B cell (primary cell): ENCODE data around the gene SP6. TPM values are rescaled to one million over a fixed set of nuclear protein-coding genes. Genes with fewer than 3 reads are reported as not detected.

Experiments
- ATAC-seq: fragments of 200-7000 bp; cut with Tn5 transposase; one replicate; pipeline ENCODE4 v1.10.0; 2021; ENCODE audit warnings: low read depth, mild to moderate bottlenecking, moderate number of reproducible peaks, moderate library complexity
- CTCF ChIA-PET: fragments of 350-600 bp; sonication (Branson Sonifier 250); formaldehyde crosslinking; loops from one replicate; lab custom pipeline; 2021; ENCODE audit warnings: antibody characterized with exemption, inconsistent platforms; lab: Charles Lee
- POLR2A ChIA-PET: fragments of 350-600 bp; sonication (Branson Sonifier 250); formaldehyde crosslinking; loops from one replicate; lab custom pipeline; 2021; ENCODE audit warnings: antibody characterized with exemption; lab: Charles Lee
- DNase-seq: peaks from one replicate; pipeline ENCODE4 v3.0.0; 2013
- H2AFZ ChIP-seq: 2 replicates; pipeline ENCODE4 v1.6.1; 2012; ENCODE audit warnings: mild to moderate bottlenecking, low read depth, low read length; ENCODE audit not compliant: insufficient read depth, poor library complexity, severe bottlenecking
- H3K27ac ChIP-seq, 2 donors: 1 replicate in 1 of 2; 2 replicates in 1 of 2; pipeline ENCODE4 v1.5.1; 2012 to 2013; ENCODE audit warnings: low read length in 2 of 2, mild to moderate bottlenecking in 2 of 2, moderate library complexity in 1 of 2
- H3K27me3 ChIP-seq, 4 experiments: fragments of 200-600 bp in 1 of 4; sonication (generic) in 1 of 4; replicated peaks in 1 of 4; 1 replicate in 2 of 4; 2 replicates in 2 of 4; pipeline versions ENCODE4 v1.6.1 to v1.7.0; 2013 to 2016; ENCODE audit warnings: low read length in 3 of 4, mild to moderate bottlenecking in 2 of 4, mixed read lengths in 1 of 4, moderate library complexity in 1 of 4; ENCODE audit not compliant: insufficient read depth in 4 of 4, control insufficient read depth in 3 of 4; ENCODE audit errors: control extremely low read depth in 1 of 4
- H3K36me3 ChIP-seq, 2 experiments: replicated peaks in 1 of 2; 1 replicate in 1 of 2; 2 replicates in 1 of 2; pipeline versions ENCODE4 v1.6.1 to v1.7.1; 2013; ENCODE audit warnings: low read length in 1 of 2; ENCODE audit not compliant: insufficient read depth in 2 of 2, control insufficient read depth in 1 of 2; ENCODE audit errors: control extremely low read depth in 1 of 2, extremely low read depth in 1 of 2
- H3K4me1 ChIP-seq, 2 donors: fragments of 200-600 bp in 1 of 2; sonication (generic) in 1 of 2; 1 replicate in 1 of 2; 2 replicates in 1 of 2; pipeline versions ENCODE4 v1.5.1 to v1.6.1; 2013 to 2017; ENCODE audit warnings: low read length in 2 of 2; ENCODE audit not compliant: control insufficient read depth in 2 of 2, insufficient read depth in 2 of 2
- H3K4me2 ChIP-seq: replicated peaks from 2 replicates; pipeline ENCODE3; 2012; ENCODE audit warnings: mild to moderate bottlenecking, low read depth, low read length; ENCODE audit not compliant: poor library complexity, severe bottlenecking
- H3K4me3 ChIP-seq, 5 experiments: fragments of 200-600 bp in 1 of 5; sonication (generic) in 1 of 5; 1 replicate in 3 of 5; 2 replicates in 2 of 5; pipeline versions ENCODE4 v1.5.1 to v1.7.0; 2011 to 2016; ENCODE audit warnings: low read length in 4 of 5, mild to moderate bottlenecking in 4 of 5, low read depth in 2 of 5, control low read depth in 1 of 5, moderate library complexity in 1 of 5; ENCODE audit not compliant: insufficient read depth in 1 of 5; ENCODE audit errors: control extremely low read depth in 1 of 5, extremely low read depth in 1 of 5
- H3K79me2 ChIP-seq: fragments of 200-600 bp; sonication (generic); one replicate; pipeline ENCODE4 v1.6.0; 2016; ENCODE audit warnings: low read length; ENCODE audit not compliant: control insufficient read depth, insufficient read depth
- H3K9ac ChIP-seq: fragments of 200-600 bp; sonication (generic); 2 replicates; pipeline ENCODE4 v1.6.1; 2017; ENCODE audit warnings: mild to moderate bottlenecking, low read length, moderate library complexity
- H3K9me3 ChIP-seq, 3 donors: one replicate each; pipeline versions ENCODE4 v1.6.1 to v1.7.1; 2013; ENCODE audit warnings: low read length in 2 of 3; ENCODE audit not compliant: control insufficient read depth in 2 of 3, insufficient read depth in 1 of 3; ENCODE audit errors: control extremely low read depth in 1 of 3
- H4K20me1 ChIP-seq: 2 replicates; pipeline ENCODE4 v1.6.0; 2012; ENCODE audit warnings: mild to moderate bottlenecking, low read length; ENCODE audit not compliant: insufficient read depth, control insufficient read depth, poor library complexity, severe bottlenecking
- H3K27ac Mint-ChIP-seq: one replicate; pipeline ENCODE4 v1.8.0; 2021; ENCODE audit warnings: mixed read lengths
- H3K27me3 Mint-ChIP-seq: one replicate; pipeline ENCODE4 v1.8.0; 2021; ENCODE audit warnings: mixed read lengths
- H3K4me1 Mint-ChIP-seq: one replicate; pipeline ENCODE4 v1.8.0; 2021; ENCODE audit warnings: mixed read lengths
- H3K4me3 Mint-ChIP-seq: one replicate; pipeline ENCODE4 v1.8.0; 2021; ENCODE audit warnings: mixed read lengths
- H3K9me3 Mint-ChIP-seq: one replicate; pipeline ENCODE4 v1.8.0; 2022; ENCODE audit warnings: mixed read lengths; ENCODE audit not compliant: insufficient read depth
- CTCF ChIP-seq: fragments of 200-600 bp; IDR thresholded peaks from one replicate; pipeline ENCODE4 v1.8.0; 2022; ENCODE audit warnings: antibody characterized with exemption, mild to moderate bottlenecking
- EZH2 ChIP-seq: IDR thresholded peaks from 2 replicates; pipeline ENCODE4 v1.6.1; 2012; ENCODE audit warnings: borderline replicate concordance, low read depth, mild to moderate bottlenecking, moderate library complexity, low read length; ENCODE audit not compliant: insufficient read depth, poor library complexity, severe bottlenecking
- WGBS: methylation state at CpG from one replicate; pipeline ENCODE4 v1.1.5; 2013; ENCODE audit warnings: missing lambda C conversion rate; ENCODE audit not compliant: insufficient coverage; 5-methylcytosine and 5-hydroxymethylcytosine counted together
- intact Hi-C: fragments of 100-400 bp; cut with micrococcal nuclease; formaldehyde crosslinking; loops from one replicate; pipeline ENCODE4 v1.10.0; 2022
- polyA plus RNA-seq: library from polyadenylated mRNA; depleted of rRNA; stranded (reverse); fragments of >200 nt; gene quantifications from 2 replicates; pipeline ENCODE4 v1.2.3, GENCODE V29; 2012
- total RNA-seq, 2 donors: library from RNA; stranded (reverse); fragments of 120-200 nt in 1 of 2; gene quantifications; 1 replicate in 1 of 2; 2 replicates in 1 of 2; pipeline versions ENCODE4 v1.2.3 to v1.2.4, GENCODE V29; 2013 to 2022

Gene SP6
- total and polyA plus RNA-seq, 2 donors (not counting 1 experiment from before 2014, with no cell fraction given) = 0.04 TPM; not detected in 1

- Histone ChIP-seq H3K4me1 (peaks cover 19 to 21% of the 10 kb centered on the region in 2 donors), H3K9ac (peak overlapping the region; percentile 80), H3K4me3 (peak overlapping the region; percentile 70 to 97 (median 96)), H2AFZ (peak overlapping the region; percentile 93), H3K36me3 (peaks cover under 1 to 31% of the 10 kb centered on the region in 2 experiments), H3K9me3 (no peaks in the 10 kb centered on the region), H3K79me2 (peaks cover 47% of the 10 kb centered on the region), H3K4me2 (peak overlapping the region; percentile 95), H3K27ac (peak overlapping the region in 1 of 2 donors; percentile 81), H4K20me1 (peaks cover 13% of the 10 kb centered on the region), H3K27me3 (no peaks in the 10 kb centered on the region)
- WGBS = 87% methylated on average over 16 of the region's 18 CpGs
- no peaks in the 10 kb centered on the region for H3K9me3 Mint-ChIP-seq
- peak overlapping the region; percentile 92 for H3K4me3 Mint-ChIP-seq
- CTCF ChIA-PET = interaction anchor here (1.2 to 2.1 kb wide), 4 partner anchors 8 to 59 kb away, joined by 5 to 15 read pairs (median 8); partner anchors contain the start of gene SCRN2
- ATAC-seq = no peak
- TF ChIP-seq EZH2 (no peak), CTCF (no peak)
- H3K4me1 Mint-ChIP-seq = peaks cover 25% of the 10 kb centered on the region
- POLR2A ChIA-PET = interaction anchor here (1.4 to 1.6 kb wide), 2 partner anchors 10 to 65 kb away, joined by 8 to 15 read pairs; partner anchors contain the start of genes SCRN2 and SP2
- H3K27ac Mint-ChIP-seq = peak overlapping the region; percentile 89
- no peaks in the 10 kb centered on the region for H3K27me3 Mint-ChIP-seq
- no peak for DNase-seq
- intact Hi-C loops = loop anchor here (1.0 to 2.0 kb wide), 4 partner anchors 9 to 140 kb away; partner anchors contain the start of genes CDK5RAP3, OSBPL7 and SCRN2
Observed at GRCh38 chr17:47830396-47831002, 20.5 kb downstream of the SP6 start.

- peaks cover 19 to 21% of the 10 kb centered on the region in 2 donors for H3K4me1 ChIP-seq
- no peak overlapping the region for H2AFZ ChIP-seq
- ChIA-PET CTCF (no interaction called here), POLR2A (no interaction called here)
- H3K27me3 Mint-ChIP-seq = no peaks in the 10 kb centered on the region
- DNase-seq (no peak), ATAC-seq (no peak)
- no peak overlapping the region for H3K4me2 ChIP-seq
- H3K4me3 ChIP-seq = no peak overlapping the region
- TF ChIP-seq CTCF (no peak), EZH2 (no peak)
- no peak overlapping the region for H3K9ac ChIP-seq
- WGBS = 90% methylated on average over 3 of the region's 3 CpGs
- peak overlapping the region; percentile 92 for H3K4me3 Mint-ChIP-seq
- H3K27me3 ChIP-seq = no peaks in the 10 kb centered on the region
- H3K27ac ChIP-seq = peak overlapping the region in 1 of 2 donors; percentile 26
- H3K9me3 Mint-ChIP-seq = no peaks in the 10 kb centered on the region
- H3K9me3 ChIP-seq = no peaks in the 10 kb centered on the region
- intact Hi-C loops = loop anchor here (2.0 kb wide), 1 partner anchor 141 kb away; the partner anchor contains the start of gene CDK5RAP3
- peaks cover 47% of the 10 kb centered on the region for H3K79me2 ChIP-seq
- peaks cover 1 to 33% of the 10 kb centered on the region in 2 experiments for H3K36me3 ChIP-seq
- H3K27ac Mint-ChIP-seq = no peak overlapping the region
- H3K4me1 Mint-ChIP-seq = peaks cover 25% of the 10 kb centered on the region
- H4K20me1 ChIP-seq = peaks cover 13% of the 10 kb centered on the region
Observed at GRCh38 chr17:47829870-47830269, 21.1 kb downstream of the SP6 start.
